GM19328 (cell line): ENCODE measurements around the gene PDF.

Experiments used
- ATAC-seq: cut with Tn5 transposase; IDR thresholded peaks from one replicate; pipeline ENCODE4 v1.9.1; 2021; ENCODE audit warnings: mild to moderate bottlenecking, moderate library complexity; ENCODE audit not compliant: unreplicated experiment

Gene PDF

DNA sequence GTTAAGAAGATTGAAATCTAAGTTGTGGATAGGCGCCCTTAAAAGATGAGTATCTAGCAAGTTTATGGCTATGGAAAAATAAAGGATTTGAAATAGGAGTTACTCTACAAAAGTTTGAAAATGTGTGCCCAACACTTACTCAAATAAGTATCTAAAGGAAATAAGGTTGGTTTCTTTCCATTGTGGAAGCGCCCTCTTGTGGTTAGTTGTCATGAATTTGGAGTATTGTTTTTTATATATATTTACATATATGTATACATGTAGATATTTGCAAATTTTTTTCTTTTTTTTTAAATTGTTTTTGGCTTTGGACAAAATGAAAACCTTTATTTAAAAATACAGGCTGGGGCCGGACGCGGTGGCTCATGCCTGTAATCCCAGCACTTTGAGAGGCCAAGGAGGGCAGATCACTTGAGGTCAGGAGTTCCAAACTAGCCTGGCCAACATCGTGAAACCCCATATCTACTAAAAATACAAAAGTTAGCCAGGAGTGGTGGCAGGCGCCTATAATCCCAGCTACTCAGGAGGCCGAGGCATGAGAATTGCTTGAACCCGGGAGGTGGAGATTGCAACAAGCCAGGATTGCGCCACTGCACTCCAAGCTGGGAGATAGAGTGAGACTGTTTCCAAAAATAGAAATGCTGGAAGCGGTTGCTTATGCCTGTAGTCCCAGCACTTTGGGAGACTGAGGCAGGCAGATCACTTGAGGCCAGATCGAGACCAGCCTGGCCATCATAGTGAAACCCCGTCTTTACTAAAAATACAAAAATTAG, 43.3 kb downstream of the PDF start:
- ATAC-seq: no peak

DNA sequence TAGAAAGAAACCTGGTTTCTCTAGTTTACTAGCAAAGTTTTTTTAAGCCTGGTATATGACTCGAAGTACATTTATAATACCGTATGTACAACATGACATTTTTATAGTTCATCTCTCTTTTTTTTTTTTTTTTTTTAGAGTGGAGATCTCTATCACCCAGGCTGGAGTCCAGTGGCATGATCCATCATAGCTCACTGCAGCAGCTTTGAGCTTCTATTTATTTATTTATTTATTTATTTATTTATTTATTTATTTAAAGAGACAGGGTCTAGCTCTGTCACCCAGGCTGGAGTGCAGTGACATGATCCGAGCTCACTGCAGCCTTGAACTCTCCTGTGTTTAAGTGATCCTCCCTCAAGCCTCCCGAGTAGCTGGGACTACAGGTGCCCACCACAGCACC, 45.1 kb downstream of the PDF start:
- no peak for ATAC-seq

DNA sequence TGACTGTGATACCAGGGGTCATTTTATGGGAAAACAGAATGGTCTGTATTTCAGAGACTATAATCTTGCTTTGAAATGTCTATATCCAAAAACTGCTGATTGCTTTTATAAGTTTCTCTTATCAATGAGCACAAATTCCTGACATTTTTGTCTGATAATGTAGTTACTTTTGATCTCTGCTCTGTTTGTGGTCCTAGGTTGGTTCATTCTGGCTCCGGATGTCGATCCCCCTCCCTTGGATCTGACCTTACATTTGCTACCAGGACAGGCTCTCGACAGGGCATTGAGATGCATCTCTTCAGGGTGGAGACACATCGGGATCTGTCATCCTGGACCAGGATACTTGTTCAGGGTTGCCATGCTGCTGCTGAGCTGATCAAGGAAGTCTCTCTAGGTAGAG, 46.5 kb downstream of the PDF start:
- no peak for ATAC-seq

- ATAC-seq: no peak
These were observed 53.0 kb downstream of the PDF start for GRCh38 chr16:69277413-69277812.
